Uterus (tissue), 2 donors: Measurements from ENCODE around the gene TPRA1.

Experiments
- CTCF ChIP-seq, 4 experiments: fragments of 200-600 bp in 2 of 4; fragments of 450-650 bp in 2 of 4; sonication (generic) in 2 of 4; IDR thresholded peaks; one replicate each; pipeline ENCODE4 v1.5.1; 2016 to 2019; ENCODE audit warnings: antibody characterized with exemption in 4 of 4, mild to moderate bottlenecking in 2 of 4, moderate library complexity in 1 of 4
- POLR2A ChIP-seq, 2 donors: fragments of 450-650 bp; IDR thresholded peaks; one replicate each; pipeline ENCODE4 v1.6.1; 2016; ENCODE audit warnings: antibody characterized with exemption in 2 of 2, mild to moderate bottlenecking in 1 of 2, moderate library complexity in 1 of 2

DNA sequence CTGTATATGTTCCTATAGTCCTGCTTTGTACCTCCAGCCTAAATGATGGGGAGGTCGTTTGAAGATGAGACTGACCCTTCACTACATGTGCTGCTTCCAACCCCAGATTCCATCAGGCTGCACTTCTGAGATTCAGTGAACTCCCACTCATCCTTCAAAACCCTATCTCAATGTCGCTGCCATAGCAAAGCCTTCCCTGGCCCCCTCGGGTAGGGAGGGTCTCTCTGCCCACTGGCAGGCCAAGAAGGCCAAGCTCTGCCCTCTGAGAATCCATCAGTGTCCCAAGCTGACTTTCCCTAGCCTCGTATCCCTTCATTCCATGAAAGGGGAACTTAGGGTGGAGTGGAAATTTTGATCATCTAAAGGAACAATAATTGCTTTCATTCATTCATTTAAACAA, 35.4 kb downstream of the TPRA1 start:
- no peak for TF ChIP-seq CTCF (IDR thresholded peaks at IDR 0.05)
- no peak for TF ChIP-seq POLR2A (IDR thresholded peaks at IDR 0.05)
